Activated naive CD4-positive, alpha-beta T cell treated with anti-CD3 and anti-CD28 coated beads for 36 hours (primary cell): ENCODE measurements around the gene FUCA2. TPM values are rescaled to one million over a fixed set of nuclear protein-coding genes. Genes with fewer than 3 reads are reported as not detected.
"Not testable (repeated sequence)": the region's sequence is repeated elsewhere in the genome, so short reads cannot be mapped to it uniquely, and the experiment has no call there.

ENCODE experiments used
- CTCF ChIA-PET: fragments of 350-600 bp; sonication (Branson Sonifier 250); formaldehyde crosslinking; loops from one replicate; lab custom pipeline; 2021; ENCODE audit warnings: antibody characterized with exemption; lab: Charles Lee
- DNase-seq: peaks from one replicate; pipeline ENCODE4 v3.0.0-alpha.2; 2020
- H3K27ac Mint-ChIP-seq: one replicate; pipeline ENCODE4 v1.8.0; 2021; ENCODE audit warnings: mild to moderate bottlenecking, mixed read lengths
- H3K27me3 Mint-ChIP-seq: one replicate; pipeline ENCODE4 v1.8.0; 2021; ENCODE audit warnings: low read depth, mixed read lengths
- H3K36me3 Mint-ChIP-seq: one replicate; pipeline ENCODE4 v1.8.0; 2021; ENCODE audit warnings: low read depth, mixed read lengths
- H3K4me1 Mint-ChIP-seq: one replicate; pipeline ENCODE4 v1.8.0; 2021; ENCODE audit warnings: low read depth, mixed read lengths
- H3K4me3 Mint-ChIP-seq: one replicate; pipeline ENCODE4 v1.8.0; 2021; ENCODE audit warnings: mild to moderate bottlenecking, moderate library complexity, mixed read lengths
- H3K9me3 Mint-ChIP-seq: one replicate; pipeline ENCODE4 v1.8.0; 2021; ENCODE audit warnings: mixed read lengths
- intact Hi-C: fragments of 100-400 bp; cut with micrococcal nuclease; formaldehyde crosslinking; loops from one replicate; pipeline ENCODE4 v1.15.1; 2023
- total RNA-seq, 2 experiments: library from RNA; stranded (reverse); gene quantifications; one replicate each; pipeline ENCODE4 v1.2.3, GENCODE V29; 2021

The FUCA2 gene
- total RNA-seq, 2 experiments from 2014 or later: 7.7 to 8.2 TPM

GRCh38 chr6:143490244-143490643, 21.3 kb downstream of the FUCA2 start:
- CTCF ChIA-PET: interaction anchor here (0.8 kb wide), 1 partner anchor 12 kb away, joined by 3 read pairs; no protein-coding TSS in a partner anchor

DNA sequence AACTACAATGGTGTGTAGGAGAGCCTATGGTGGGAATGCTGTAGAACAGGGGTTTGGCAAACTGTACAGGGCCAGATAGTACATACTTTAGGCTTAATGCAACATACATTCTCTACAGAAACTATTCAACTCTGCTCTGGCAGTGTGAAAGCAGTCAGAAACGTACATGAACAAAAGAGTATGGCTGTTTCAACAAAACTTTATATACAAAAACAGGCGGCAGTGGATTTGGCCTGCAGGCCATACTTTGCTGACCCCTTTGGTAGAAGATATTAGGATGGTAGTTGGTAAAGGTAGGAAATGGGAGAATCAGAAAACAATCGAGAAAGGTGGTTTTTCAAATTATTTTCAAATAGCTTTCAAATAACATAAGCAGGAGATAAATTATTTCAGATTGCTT, 24.8 kb downstream of the FUCA2 start:
- CTCF ChIA-PET: interaction anchor here (0.6 kb wide), 1 partner anchor 174 kb away, joined by 3 read pairs; no protein-coding TSS in a partner anchor
- no peak overlapping the region for H3K27ac Mint-ChIP-seq

More at GRCh38 chr6:143490244-143490643, 21.3 kb downstream of the FUCA2 start:
- no peak overlapping the region for H3K27ac Mint-ChIP-seq
- H3K27me3 Mint-ChIP-seq: no peaks in the 10 kb centered on the region
- DNase-seq: no peak
- peaks cover under 1% of the 10 kb centered on the region for H3K36me3 Mint-ChIP-seq
- H3K4me1 Mint-ChIP-seq: no peaks in the 10 kb centered on the region
- no peaks in the 10 kb centered on the region for H3K9me3 Mint-ChIP-seq
- intact Hi-C loops: no loop called here
- no peak overlapping the region for H3K4me3 Mint-ChIP-seq

DNA sequence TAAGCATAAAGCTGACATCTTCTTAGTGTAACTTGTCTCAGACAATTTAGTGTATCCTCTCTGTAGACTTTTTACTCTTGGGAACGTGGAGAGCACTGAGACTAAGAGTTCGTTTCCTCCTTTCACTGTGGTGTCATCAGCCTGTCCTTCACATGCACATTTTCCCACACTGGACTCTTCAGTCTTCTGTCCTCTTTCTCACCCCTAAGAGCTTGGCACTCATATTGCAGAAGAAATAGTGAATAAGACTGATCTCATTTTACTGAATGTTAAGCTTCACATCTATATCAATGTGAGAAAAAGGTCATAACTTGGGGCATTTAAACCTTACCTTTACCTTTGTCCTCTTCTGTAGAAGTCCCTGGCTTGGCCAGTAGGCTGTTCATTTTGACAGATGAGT, 25.6 kb downstream of the FUCA2 start:
- Mint-ChIP-seq H3K36me3 (peaks cover 4% of the 10 kb centered on the region), H3K27ac (no peak overlapping the region), H3K4me3 (no peak overlapping the region), H3K27me3 (no peaks in the 10 kb centered on the region), H3K9me3 (no peaks in the 10 kb centered on the region), H3K4me1 (no peaks in the 10 kb centered on the region)
- no peak for DNase-seq
- intact Hi-C loops: no loop called here
- CTCF ChIA-PET: no interaction called here

More for the DNA sequence above, 24.8 kb downstream of the FUCA2 start:
- DNase-seq: no peak
- intact Hi-C loops: no loop called here
- Mint-ChIP-seq H3K4me3 (no peak overlapping the region), H3K9me3 (no peaks in the 10 kb centered on the region), H3K4me1 (no peaks in the 10 kb centered on the region), H3K36me3 (peaks cover 4% of the 10 kb centered on the region), H3K27me3 (no peaks in the 10 kb centered on the region)

DNA sequence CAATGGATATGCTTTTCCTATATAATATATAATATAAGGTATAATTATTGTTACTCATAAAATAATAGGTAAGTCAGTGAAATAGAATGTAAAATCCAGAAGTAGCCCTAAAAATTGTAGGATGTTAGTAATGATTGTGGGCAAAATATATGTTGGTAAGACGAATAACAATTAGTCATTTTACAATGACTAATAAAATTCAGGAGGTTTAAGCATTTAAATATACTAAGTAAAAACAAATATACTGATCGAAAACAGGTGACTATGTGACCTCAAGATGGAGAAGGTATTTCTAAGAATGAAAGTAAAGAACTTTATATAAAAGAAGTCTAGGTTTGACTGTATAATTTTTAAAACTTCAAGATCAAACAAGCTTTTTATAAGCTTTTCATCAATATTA, 28.9 kb downstream of the FUCA2 start:
- no peak for DNase-seq
- no peaks in the 10 kb centered on the region for H3K27me3 Mint-ChIP-seq
- H3K4me1 Mint-ChIP-seq: no peaks in the 10 kb centered on the region
- no peak overlapping the region for H3K27ac Mint-ChIP-seq
- no peak overlapping the region for H3K4me3 Mint-ChIP-seq
- peaks cover 9% of the 10 kb centered on the region for H3K36me3 Mint-ChIP-seq
- intact Hi-C loops: no loop called here
- no peaks in the 10 kb centered on the region for H3K9me3 Mint-ChIP-seq
- CTCF ChIA-PET: interaction anchor here (0.6 to 1.4 kb wide), 2 partner anchors 15 to 427 kb away, joined by 3 to 4 read pairs; no protein-coding TSS in a partner anchor

DNA sequence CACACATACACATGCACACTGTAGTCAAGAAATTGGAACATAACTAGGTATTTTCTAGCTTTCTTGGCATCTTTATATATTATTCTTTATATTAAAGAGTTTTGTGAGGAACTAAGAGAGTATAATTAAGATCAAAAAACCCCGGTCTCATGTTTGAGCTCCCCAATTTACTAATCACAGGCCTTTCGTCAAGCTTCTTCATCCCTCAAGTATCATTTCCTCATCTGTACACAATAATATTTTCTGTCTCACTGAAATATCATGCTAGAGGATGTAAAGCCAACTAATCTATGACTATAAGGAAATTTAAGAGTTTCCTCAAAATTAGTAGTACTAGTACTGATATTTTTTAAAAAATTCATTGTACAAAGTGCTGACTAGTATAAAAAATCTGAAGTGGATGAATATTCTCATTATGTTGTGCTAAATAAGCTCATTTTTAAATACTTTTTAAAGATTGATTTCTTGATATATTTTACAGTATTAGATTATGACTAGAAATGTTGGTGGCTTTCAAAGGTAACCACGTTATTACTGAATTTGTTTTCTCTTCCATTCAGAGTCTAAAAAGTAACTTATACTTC, 32.9 kb downstream of the FUCA2 start:
- Mint-ChIP-seq H3K27ac (no peak overlapping the region), H3K4me3 (no peak overlapping the region), H3K9me3 (no peaks in the 10 kb centered on the region), H3K36me3 (peaks cover 24% of the 10 kb centered on the region), H3K4me1 (no peaks in the 10 kb centered on the region), H3K27me3 (no peaks in the 10 kb centered on the region)
- CTCF ChIA-PET: no interaction called here
- DNase-seq: no peak
- intact Hi-C loops: no loop called here

DNA sequence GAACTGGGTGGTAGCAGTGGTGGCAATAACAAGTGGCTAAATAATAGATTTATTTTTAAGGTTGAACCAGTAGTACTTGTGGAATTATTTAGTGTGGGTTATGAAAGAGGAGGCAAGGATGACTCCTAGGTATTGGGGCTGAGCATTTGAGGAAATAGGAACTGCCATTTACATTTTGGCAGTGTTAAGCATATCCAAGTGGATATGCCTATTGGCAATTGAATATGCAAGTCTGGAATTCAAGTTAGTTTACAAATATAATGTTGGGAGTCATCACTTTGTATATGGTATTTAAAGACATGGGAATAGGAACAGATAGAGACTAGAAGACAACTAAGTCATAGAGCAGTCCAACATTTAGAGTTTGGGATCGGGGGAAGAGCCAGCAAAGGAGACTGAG, 35.0 kb downstream of the FUCA2 start:
- intact Hi-C loops: no loop called here
- Mint-ChIP-seq H3K36me3 (peaks cover 34% of the 10 kb centered on the region), H3K27ac (no peak overlapping the region), H3K4me3 (no peak overlapping the region), H3K27me3 (no peaks in the 10 kb centered on the region), H3K4me1 (no peaks in the 10 kb centered on the region), H3K9me3 (no peaks in the 10 kb centered on the region)
- DNase-seq: no peak
- CTCF ChIA-PET: no interaction called here

DNA sequence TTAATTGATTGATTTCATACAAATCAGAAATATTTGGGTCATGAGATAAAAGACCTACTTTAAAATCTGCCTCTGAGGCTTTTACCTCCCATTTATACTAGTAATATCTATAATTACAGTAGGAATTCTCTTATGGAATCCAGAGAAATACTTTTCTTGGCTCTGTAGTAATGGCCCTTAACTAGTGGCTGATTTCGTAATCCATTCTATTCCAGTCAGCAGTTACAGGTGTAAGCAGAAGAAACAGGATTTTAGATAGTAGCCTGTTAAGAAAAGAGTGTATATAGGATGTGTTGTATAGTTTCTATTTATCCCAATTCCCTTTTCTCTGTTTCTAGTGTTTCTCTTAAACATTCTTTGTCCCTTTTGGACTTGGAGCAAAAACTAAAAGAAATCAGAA, 39.7 kb downstream of the FUCA2 start:
- Mint-ChIP-seq H3K9me3 (peaks cover 3% of the 10 kb centered on the region), H3K27ac (no peak overlapping the region), H3K27me3 (no peaks in the 10 kb centered on the region), H3K36me3 (peaks cover 42% of the 10 kb centered on the region), H3K4me3 (no peak overlapping the region), H3K4me1 (no peaks in the 10 kb centered on the region)
- intact Hi-C loops: no loop called here
- DNase-seq: no peak
- CTCF ChIA-PET: no interaction called here

DNA sequence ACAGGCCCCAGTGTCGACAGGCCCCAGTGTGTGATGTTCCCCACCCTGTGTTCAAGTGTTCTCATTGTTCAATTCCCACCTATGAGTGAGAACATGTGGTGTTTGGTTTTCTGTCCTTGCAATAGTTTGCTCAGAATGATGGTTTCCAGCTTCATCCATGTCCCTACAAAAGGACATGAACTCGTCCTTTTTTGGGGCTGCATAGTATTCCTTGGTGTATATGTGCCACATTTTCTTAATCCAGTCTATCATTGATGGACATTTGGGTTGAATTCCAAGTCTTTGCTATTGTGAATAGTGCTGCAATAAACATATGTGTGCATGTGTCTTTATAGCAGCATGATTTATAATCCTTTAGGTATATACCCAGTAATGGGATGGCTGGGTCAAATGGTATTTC, 42.7 kb downstream of the FUCA2 start:
- CTCF ChIA-PET: interaction anchor here (0.6 kb wide), 1 partner anchor 476 kb away, joined by 3 read pairs; no protein-coding TSS in a partner anchor
- DNase-seq, intact Hi-C loops, H3K27me3 Mint-ChIP-seq, H3K4me1 Mint-ChIP-seq, H3K27ac Mint-ChIP-seq, H3K9me3 Mint-ChIP-seq, H3K4me3 Mint-ChIP-seq: not testable (repeated sequence)
- peaks cover 30% of the 10 kb centered on the region for H3K36me3 Mint-ChIP-seq

GRCh38 chr6:143468026-143468425, 43.5 kb downstream of the FUCA2 start:
- CTCF ChIA-PET: no interaction called here
- H3K9me3 Mint-ChIP-seq: peaks cover 3% of the 10 kb centered on the region
- no peak overlapping the region for H3K27ac Mint-ChIP-seq
- H3K27me3 Mint-ChIP-seq: no peaks in the 10 kb centered on the region
- H3K36me3 Mint-ChIP-seq: peaks cover 24% of the 10 kb centered on the region
- intact Hi-C loops: no loop called here
- no peak for DNase-seq
- H3K4me1 Mint-ChIP-seq: no peaks in the 10 kb centered on the region
- no peak overlapping the region for H3K4me3 Mint-ChIP-seq

- intact Hi-C loops: no loop called here
- Mint-ChIP-seq H3K27me3 (no peaks in the 10 kb centered on the region), H3K36me3 (peaks cover 25% of the 10 kb centered on the region), H3K27ac (no peak overlapping the region), H3K4me3 (no peak overlapping the region), H3K9me3 (peaks cover 3% of the 10 kb centered on the region), H3K4me1 (no peaks in the 10 kb centered on the region)
- no peak for DNase-seq
- CTCF ChIA-PET: no interaction called here
Measured at GRCh38 chr6:143465546-143465945, 46.0 kb downstream of the FUCA2 start.

DNA sequence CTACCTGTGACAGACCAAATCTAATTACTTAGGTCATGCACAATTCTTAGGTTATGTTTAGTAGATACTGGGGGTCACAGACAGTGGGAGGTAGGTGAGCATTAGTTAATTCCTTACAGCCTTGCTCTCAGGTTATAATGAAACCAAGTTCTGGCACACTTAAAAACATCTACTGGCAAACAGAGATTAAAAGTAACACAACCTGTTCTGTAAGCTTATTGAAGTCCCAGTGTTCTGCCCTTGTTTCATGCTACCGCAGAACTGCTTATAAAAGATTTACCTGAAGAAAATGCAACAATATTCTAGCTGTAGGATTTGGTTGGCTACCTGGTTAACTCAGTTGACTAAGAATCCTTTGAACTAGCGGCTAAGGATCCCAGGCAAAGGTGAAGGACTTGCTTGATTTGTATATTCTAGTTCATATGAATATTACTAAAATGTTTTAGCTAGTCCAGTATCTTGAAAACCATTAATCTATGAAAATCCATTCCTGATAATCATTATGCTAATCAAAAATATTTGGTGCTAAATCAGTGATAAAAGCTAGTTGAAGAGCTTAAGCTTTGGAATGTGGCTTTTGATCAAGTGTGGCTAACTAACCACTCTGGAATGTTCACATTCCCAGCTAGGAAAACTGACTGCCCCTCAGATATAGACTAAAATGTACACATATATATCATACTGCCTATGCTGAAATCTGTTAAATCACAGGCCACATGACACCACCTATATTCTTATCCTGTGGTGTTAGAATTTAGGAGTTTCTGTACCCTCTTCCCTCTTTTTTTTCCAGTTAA, 53.8 kb downstream of the FUCA2 start:
- CTCF ChIA-PET: no interaction called here

DNA sequence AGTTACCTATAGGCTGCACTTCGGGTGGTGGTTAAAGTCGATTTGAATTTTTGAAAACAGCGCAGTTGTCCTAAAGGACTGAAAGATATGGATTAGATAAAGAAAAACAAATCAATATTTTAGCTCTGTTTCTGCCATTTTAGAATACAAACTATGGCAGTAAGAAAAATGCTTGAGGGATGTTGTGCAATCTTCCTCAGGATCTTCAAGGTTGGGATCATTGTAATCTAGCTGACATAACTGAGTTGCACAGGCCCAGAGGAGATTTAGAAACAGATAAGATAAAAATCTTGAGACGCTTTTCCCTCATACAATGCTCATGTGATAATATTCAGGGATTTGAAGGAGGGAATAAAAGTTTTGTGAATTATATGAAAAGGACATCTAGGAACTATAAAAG, 60.0 kb downstream of the FUCA2 start:
- Mint-ChIP-seq H3K27ac (peak overlapping the region; percentile 97), H3K9me3 (no peaks in the 10 kb centered on the region), H3K27me3 (no peaks in the 10 kb centered on the region), H3K4me3 (peak overlapping the region; percentile 100), H3K36me3 (peaks cover 9% of the 10 kb centered on the region), H3K4me1 (peaks cover 51% of the 10 kb centered on the region)
- CTCF ChIA-PET: no interaction called here
- DNase-seq: no peak
- intact Hi-C loops: loop anchor here (2.0 to 10.0 kb wide), 5 partner anchors 85 to 883 kb away; partner anchors contain the start of genes AIG1 and STX11

More for the DNA sequence above, 53.8 kb downstream of the FUCA2 start:
- H3K27me3 Mint-ChIP-seq: no peaks in the 10 kb centered on the region
- H3K4me3 Mint-ChIP-seq: no peak overlapping the region
- no peak for DNase-seq
- intact Hi-C loops: loop anchor here (10.0 kb wide), 2 partner anchors 697 to 877 kb away; partner anchors contain the start of gene STX11
- H3K9me3 Mint-ChIP-seq: no peaks in the 10 kb centered on the region
- H3K27ac Mint-ChIP-seq: no peak overlapping the region
- peaks cover 26% of the 10 kb centered on the region for H3K4me1 Mint-ChIP-seq
- H3K36me3 Mint-ChIP-seq: peaks cover 14% of the 10 kb centered on the region
